ENCODE measurements around the gene GPS2. TPM values are rescaled to one million over a fixed set of nuclear protein-coding genes. Genes with fewer than 3 reads are reported as not detected.

The GPS2 gene
- total and polyA plus RNA-seq, 2 of the 4 experiments (the other 2 are of a cell fraction) = 36.2 to 50.9 TPM

- TF ChIP-seq MAZ (IDR thresholded peaks at IDR 0.05; ENCODE audit: borderline replicate concordance, low read depth, low read length) = no peak
- TF ChIP-seq POLR2A (IDR thresholded peaks at IDR 0.05; ENCODE audit: low read depth, low read length) = no peak
These were observed 33.0 kb downstream of the GPS2 start (continued) for GRCh38 chr17:7281953-7282751.

DNA sequence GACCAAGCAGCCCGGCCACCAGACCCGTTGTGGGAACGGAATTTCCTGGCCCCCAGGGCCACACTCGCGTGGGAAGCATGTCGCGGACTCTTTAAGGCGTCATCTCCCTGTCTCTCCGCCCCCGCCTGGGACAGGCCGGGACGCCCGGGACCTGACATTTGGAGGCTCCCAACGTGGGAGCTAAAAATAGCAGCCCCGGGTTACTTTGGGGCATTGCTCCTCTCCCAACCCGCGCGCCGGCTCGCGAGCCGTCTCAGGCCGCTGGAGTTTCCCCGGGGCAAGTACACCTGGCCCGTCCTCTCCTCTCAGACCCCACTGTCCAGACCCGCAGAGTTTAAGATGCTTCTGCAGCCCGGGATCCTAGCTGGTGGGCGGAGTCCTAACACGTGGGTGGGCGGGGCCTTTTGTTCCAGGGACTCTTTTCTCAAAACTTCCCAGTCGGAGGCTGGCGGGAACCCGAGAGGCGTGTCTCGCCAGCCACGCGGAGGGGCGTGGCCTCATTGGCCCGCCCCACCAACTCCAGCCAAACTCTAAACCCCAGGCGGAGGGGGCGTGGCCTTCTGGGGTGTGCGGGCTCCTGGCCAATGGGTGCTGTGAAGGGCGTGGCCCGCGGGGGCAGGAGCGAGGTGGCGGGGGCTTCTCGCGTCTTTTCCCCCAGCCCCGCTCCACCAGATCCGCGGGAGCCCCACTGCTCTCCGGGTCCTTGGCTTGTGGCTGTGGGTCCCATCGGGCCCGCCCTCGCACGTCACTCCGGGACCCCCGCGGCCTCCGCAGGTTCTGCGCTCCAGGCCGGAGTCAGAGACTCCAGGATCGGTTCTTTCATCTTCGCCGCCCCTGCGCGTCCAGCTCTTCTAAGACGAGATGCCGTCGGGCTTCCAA, 33.8 kb downstream of the GPS2 start, which contains the start of gene SLC2A4:
Gene SLC2A4 (plus strand): TSS at position 645 of the 879 bp plus-strand sequence. CDS start 217 bp downstream, at position 862.
- Histone ChIP-seq H3K27ac (ENCODE audit: insufficient read depth, low read length) (no peak within 1 kb of the TSS), H4K8ac (ENCODE audit: low read depth in 2 of 2, low read length in 2 of 2) (no peak within 1 kb of the TSS), H3K23ac (ENCODE audit: low read depth, low read length) (no peak within 1 kb of the TSS), H3K18ac (ENCODE audit: low read depth, low read length) (no peak within 1 kb of the TSS), H3K27me3 (ENCODE audit: control insufficient read depth, insufficient read depth, low read length) (peaks cover 28% of the 10 kb centered on the region; the same call in 1 of the 2 replicates), H3K14ac (replicated peaks; ENCODE audit: low read depth, low read length) (no peak within 1 kb of the TSS), H3K9me3 (ENCODE audit: control insufficient read depth, insufficient read depth, low read length) (no peaks in the 10 kb centered on the region), H3K4me1 (ENCODE audit: control insufficient read depth, insufficient read depth, low read length) (peaks cover 2% of the 10 kb centered on the region; the same call in 1 of the 2 replicates), H3K9me1 (ENCODE audit: insufficient read depth, low read length) (no peaks in the 10 kb centered on the region), H3K4ac (ENCODE audit: low read depth, low read length) (no peak within 1 kb of the TSS), H3K4me3 (ENCODE audit: insufficient read depth, low read depth, low read length) (peak within 1 kb of the TSS; percentile 33), H3K36me3 (ENCODE audit: control insufficient read depth, insufficient read depth, low read length) (no peaks in the 10 kb centered on the region), H4K20me1 (ENCODE audit: insufficient read depth, low read length) (no peaks in the 10 kb centered on the region), H2AK5ac (ENCODE audit: low read depth, low read length) (no peak within 1 kb of the TSS), H2AFZ (replicated peaks; ENCODE audit: low read length, poor library complexity) (peak within 1 kb of the TSS; percentile 91), H2AK9ac (replicated peaks; ENCODE audit: low read depth, low read length, poor library complexity) (peak within 1 kb of the TSS; percentile 79), H3K9ac (ENCODE audit: low read depth, low read length) (no peak within 1 kb of the TSS), H4K91ac (ENCODE audit: insufficient read depth, low read depth, low read length) (no peak within 1 kb of the TSS), H4K5ac (ENCODE audit: low read depth, low read length) (no peak within 1 kb of the TSS), H2BK15ac (ENCODE audit: low read depth, low read length) (no peak within 1 kb of the TSS), H3K56ac (ENCODE audit: extremely low read depth, insufficient read depth, low read length) (no peak within 1 kb of the TSS), H2BK5ac (ENCODE audit: low read depth, low read length, poor library complexity, severe bottlenecking) (no peak within 1 kb of the TSS), H2BK20ac (ENCODE audit: low read depth, low read length) (no peak within 1 kb of the TSS), H3K79me1 (ENCODE audit: low read depth in 1 of 2, low read length in 2 of 2) (no peaks in the 10 kb centered on the region), H3K4me2 (ENCODE audit: low read depth, low read length) (peak within 1 kb of the TSS; percentile 81), H2BK120ac (ENCODE audit: low read depth, low read length) (no peak within 1 kb of the TSS)
- ChIA-PET CTCF (interaction anchor here (2.7 kb wide), 1 partner anchor 15 kb away, joined by 17 read pairs; no protein-coding TSS in a partner anchor), POLR2A (ENCODE audit: unreplicated experiment) (no interaction called here)
- in situ Hi-C loops (cut with MboI; ENCODE audit: low sequenced_read_pairs) (no loop called here), dilution Hi-C loops (cut with HindIII; ENCODE audit: low sequenced_read_pairs, unreplicated experiment) (no loop called here), intact Hi-C loops (cut with micrococcal nuclease) (loop anchor here (2.0 kb wide), 1 partner anchor 307 kb away; no protein-coding TSS in a partner anchor)
- BruUV-seq (replicated peaks) = no TSS peak
- ATAC-seq (ENCODE audit: low read depth) = peak; percentile 94
- peak; percentile 90 for DNase-seq
- WGBS, 2 experiments (ENCODE audit: extremely low coverage in 2 of 2, insufficient read length in 1 of 2) = 0% methylated on average over 30 of the region's 71 CpGs; no CpG with 5 or more reads in 1 of the 2 experiments
- TF ChIP-seq MAZ (IDR thresholded peaks at IDR 0.05; ENCODE audit: borderline replicate concordance, low read depth, low read length) = peak; percentile 45; the same call in 1 of the 2 replicates
- no peak for TF ChIP-seq BHLHE40 (IDR thresholded peaks at IDR 0.05; ENCODE audit: low read depth, low read length)
- TF ChIP-seq, protein P1, sequence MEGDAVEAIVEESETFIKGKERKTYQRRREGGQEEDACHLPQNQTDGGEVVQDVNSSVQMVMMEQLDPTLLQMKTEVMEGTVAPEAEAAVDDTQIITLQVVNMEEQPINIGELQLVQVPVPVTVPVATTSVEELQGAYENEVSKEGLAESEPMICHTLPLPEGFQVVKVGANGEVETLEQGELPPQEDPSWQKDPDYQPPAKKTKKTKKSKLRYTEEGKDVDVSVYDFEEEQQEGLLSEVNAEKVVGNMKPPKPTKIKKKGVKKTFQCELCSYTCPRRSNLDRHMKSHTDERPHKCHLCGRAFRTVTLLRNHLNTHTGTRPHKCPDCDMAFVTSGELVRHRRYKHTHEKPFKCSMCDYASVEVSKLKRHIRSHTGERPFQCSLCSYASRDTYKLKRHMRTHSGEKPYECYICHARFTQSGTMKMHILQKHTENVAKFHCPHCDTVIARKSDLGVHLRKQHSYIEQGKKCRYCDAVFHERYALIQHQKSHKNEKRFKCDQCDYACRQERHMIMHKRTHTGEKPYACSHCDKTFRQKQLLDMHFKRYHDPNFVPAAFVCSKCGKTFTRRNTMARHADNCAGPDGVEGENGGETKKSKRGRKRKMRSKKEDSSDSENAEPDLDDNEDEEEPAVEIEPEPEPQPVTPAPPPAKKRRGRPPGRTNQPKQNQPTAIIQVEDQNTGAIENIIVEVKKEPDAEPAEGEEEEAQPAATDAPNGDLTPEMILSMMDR (conservative IDR thresholded peaks at IDR 0.05; ENCODE audit: low read depth, low read length) = no peak
- no peak for TF ChIP-seq SMC3 (IDR thresholded peaks at IDR 0.05; ENCODE audit: low read depth, low read length)
- TF ChIP-seq MXI1 (IDR thresholded peaks at IDR 0.05; ENCODE audit: borderline replicate concordance, low read depth, low read length) = peak; percentile 99
- no peak for TF ChIP-seq MAFK (IDR thresholded peaks at IDR 0.05; ENCODE audit: low read depth, low read length)
- TF ChIP-seq POLR2A (IDR thresholded peaks at IDR 0.05; ENCODE audit: low read depth, low read length) = peak; percentile 15; the same call in 1 of the 2 replicates

Data from IMR-90 (cell line).